ENCODE results near the gene CTAGE9. TPM values are rescaled to one million over a fixed set of nuclear protein-coding genes. Genes with fewer than 3 reads are reported as not detected.
"Not testable (repeated sequence)": the region's sequence is repeated elsewhere in the genome, so short reads cannot be mapped to it uniquely, and the experiment has no call there.

CTAGE9 gene
- total RNA-seq, 1 donor from 2014 or later = not detected

DNA sequence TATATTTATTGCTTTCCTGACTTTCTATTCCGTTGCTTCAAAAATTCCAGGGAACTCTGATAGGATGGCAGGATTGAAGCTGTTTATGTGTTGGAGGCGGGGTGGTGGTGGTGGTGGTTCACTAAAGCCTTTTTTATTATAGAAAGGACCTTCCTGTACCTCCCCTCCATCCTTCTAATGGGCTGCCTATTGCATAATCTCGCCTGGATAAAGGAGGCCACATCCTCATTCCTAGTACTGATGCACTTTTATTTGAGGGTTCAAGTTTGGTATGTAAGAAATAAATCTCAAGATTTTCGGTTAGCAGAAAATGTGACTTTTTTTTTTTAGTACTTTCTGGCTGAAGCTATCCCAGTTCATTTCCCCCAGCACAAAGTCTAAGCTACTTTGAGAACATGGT is 18.7 kb upstream of the CTAGE9 start:
- Histone ChIP-seq H3K9me3 (ENCODE audit: control insufficient read depth in 3 of 3, low read length in 3 of 3) (no peaks in the 10 kb centered on the region), H3K9ac (ENCODE audit: low read depth in 1 of 3, low read length in 3 of 3) (no peak overlapping the region), H3K4me3 (ENCODE audit: low read length in 3 of 3) (no peak overlapping the region), H3K27me3 (ENCODE audit: control insufficient read depth in 3 of 3, insufficient read depth in 3 of 3, low read length in 3 of 3) (no peaks in the 10 kb centered on the region), H3K27ac (ENCODE audit: low read depth, low read length) (no peak overlapping the region), H3K36me3 (ENCODE audit: control insufficient read depth in 3 of 3, insufficient read depth in 3 of 3, low read length in 3 of 3) (no peaks in the 10 kb centered on the region), H3K4me1 (ENCODE audit: control insufficient read depth in 3 of 3, insufficient read depth in 3 of 3, low read length in 3 of 3) (no peaks in the 10 kb centered on the region)

DNA sequence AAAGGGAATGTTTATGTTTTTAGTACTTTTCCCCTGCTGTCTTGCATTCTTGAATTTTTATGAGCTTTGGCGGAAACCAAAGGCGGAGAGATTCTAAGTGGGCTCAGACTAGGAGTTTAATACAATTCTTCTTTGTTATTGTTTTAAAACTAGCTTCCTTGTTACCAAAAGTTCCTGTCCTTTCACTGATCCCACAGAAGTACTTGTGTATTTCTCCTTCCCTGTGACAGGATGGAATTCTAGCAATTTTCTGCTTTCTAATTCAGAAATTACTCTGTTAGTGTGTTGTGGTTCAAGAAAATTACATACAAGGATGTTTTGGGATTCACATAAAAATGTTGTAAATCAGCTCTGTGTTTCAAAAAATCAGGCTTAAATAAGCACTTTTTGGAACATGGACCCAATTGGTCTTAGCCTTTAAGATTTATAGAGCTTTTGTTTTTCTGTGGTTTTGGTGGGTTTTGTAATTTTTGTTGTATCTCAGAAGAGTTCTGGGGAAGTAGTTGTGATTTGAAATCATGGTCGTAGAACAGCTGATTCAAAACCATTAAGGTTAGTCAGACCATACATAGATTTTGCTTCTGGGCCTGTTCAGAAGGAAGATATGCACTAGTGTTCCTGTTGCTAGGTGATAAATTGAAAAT is 17.6 kb upstream of the CTAGE9 start:
- Histone ChIP-seq H3K36me3 (ENCODE audit: control insufficient read depth in 3 of 3, insufficient read depth in 3 of 3, low read length in 3 of 3) (no peaks in the 10 kb centered on the region), H3K9me3 (ENCODE audit: control insufficient read depth in 3 of 3, low read length in 3 of 3) (no peaks in the 10 kb centered on the region), H3K4me3 (ENCODE audit: low read length in 3 of 3) (no peak overlapping the region), H3K4me1 (ENCODE audit: control insufficient read depth in 3 of 3, insufficient read depth in 3 of 3, low read length in 3 of 3) (no peaks in the 10 kb centered on the region), H3K9ac (ENCODE audit: low read depth in 1 of 3, low read length in 3 of 3) (no peak overlapping the region), H3K27ac (ENCODE audit: low read depth, low read length) (no peak overlapping the region), H3K27me3 (ENCODE audit: control insufficient read depth in 3 of 3, insufficient read depth in 3 of 3, low read length in 3 of 3) (no peaks in the 10 kb centered on the region)

GRCh38 chr6:131727868-131728267 is 17.1 kb upstream of the CTAGE9 start:
- no peak overlapping the region for H3K27ac ChIP-seq (ENCODE audit: low read depth, low read length)
- H3K4me1 ChIP-seq (ENCODE audit: control insufficient read depth in 3 of 3, insufficient read depth in 3 of 3, low read length in 3 of 3) = no peaks in the 10 kb centered on the region
- no peaks in the 10 kb centered on the region for H3K9me3 ChIP-seq (ENCODE audit: control insufficient read depth in 3 of 3, low read length in 3 of 3)
- H3K36me3 ChIP-seq (ENCODE audit: control insufficient read depth in 3 of 3, insufficient read depth in 3 of 3, low read length in 3 of 3) = no peaks in the 10 kb centered on the region
- H3K4me3 ChIP-seq (ENCODE audit: low read length in 3 of 3) = no peak overlapping the region
- no peak overlapping the region for H3K9ac ChIP-seq (ENCODE audit: low read depth in 1 of 3, low read length in 3 of 3)
- no peaks in the 10 kb centered on the region for H3K27me3 ChIP-seq (ENCODE audit: control insufficient read depth in 3 of 3, insufficient read depth in 3 of 3, low read length in 3 of 3)

- no peak overlapping the region for H3K27ac ChIP-seq (ENCODE audit: low read depth, low read length)
- no peaks in the 10 kb centered on the region for H3K4me1 ChIP-seq (ENCODE audit: control insufficient read depth in 3 of 3, insufficient read depth in 3 of 3, low read length in 3 of 3)
- H3K36me3 ChIP-seq (ENCODE audit: control insufficient read depth in 3 of 3, insufficient read depth in 3 of 3, low read length in 3 of 3) = no peaks in the 10 kb centered on the region
- H3K27me3 ChIP-seq (ENCODE audit: control insufficient read depth in 3 of 3, insufficient read depth in 3 of 3, low read length in 3 of 3) = no peaks in the 10 kb centered on the region
- no peak overlapping the region for H3K9ac ChIP-seq (ENCODE audit: low read depth in 1 of 3, low read length in 3 of 3)
- no peaks in the 10 kb centered on the region for H3K9me3 ChIP-seq (ENCODE audit: control insufficient read depth in 3 of 3, low read length in 3 of 3)
- no peak overlapping the region for H3K4me3 ChIP-seq (ENCODE audit: low read length in 3 of 3)
Measured at GRCh38 chr6:131727467-131727866, 16.6 kb upstream of the CTAGE9 start.

DNA sequence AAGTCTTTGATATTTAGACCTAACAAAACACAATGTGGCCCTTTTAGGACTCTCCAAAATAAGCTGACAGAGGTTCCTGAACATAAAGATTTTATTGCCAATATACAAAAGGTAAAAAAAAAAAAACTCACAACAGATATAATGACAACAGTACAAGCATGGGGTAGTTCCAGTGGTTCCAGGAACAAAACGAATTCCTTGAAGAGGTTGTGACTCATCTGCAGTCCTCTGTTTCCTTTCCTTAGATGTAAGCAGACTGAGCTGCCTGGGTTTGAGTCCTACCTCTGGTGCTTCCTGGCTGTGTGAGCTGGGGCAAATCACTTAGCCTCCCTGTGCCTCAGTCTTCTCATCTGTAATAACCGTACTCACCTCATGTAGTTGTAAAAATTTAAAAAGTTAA is 13.3 kb upstream of the CTAGE9 start:
- no peak overlapping the region for H3K27ac ChIP-seq (ENCODE audit: low read depth, low read length)
- H3K9ac ChIP-seq (ENCODE audit: low read depth in 1 of 3, low read length in 3 of 3) = no peak overlapping the region
- no peaks in the 10 kb centered on the region for H3K36me3 ChIP-seq (ENCODE audit: control insufficient read depth in 3 of 3, insufficient read depth in 3 of 3, low read length in 3 of 3)
- H3K27me3 ChIP-seq (ENCODE audit: control insufficient read depth in 3 of 3, insufficient read depth in 3 of 3, low read length in 3 of 3) = no peaks in the 10 kb centered on the region
- H3K4me3 ChIP-seq (ENCODE audit: low read length in 3 of 3) = no peak overlapping the region
- H3K9me3 ChIP-seq (ENCODE audit: control insufficient read depth in 3 of 3, low read length in 3 of 3) = no peaks in the 10 kb centered on the region
- no peaks in the 10 kb centered on the region for H3K4me1 ChIP-seq (ENCODE audit: control insufficient read depth in 3 of 3, insufficient read depth in 3 of 3, low read length in 3 of 3)

DNA sequence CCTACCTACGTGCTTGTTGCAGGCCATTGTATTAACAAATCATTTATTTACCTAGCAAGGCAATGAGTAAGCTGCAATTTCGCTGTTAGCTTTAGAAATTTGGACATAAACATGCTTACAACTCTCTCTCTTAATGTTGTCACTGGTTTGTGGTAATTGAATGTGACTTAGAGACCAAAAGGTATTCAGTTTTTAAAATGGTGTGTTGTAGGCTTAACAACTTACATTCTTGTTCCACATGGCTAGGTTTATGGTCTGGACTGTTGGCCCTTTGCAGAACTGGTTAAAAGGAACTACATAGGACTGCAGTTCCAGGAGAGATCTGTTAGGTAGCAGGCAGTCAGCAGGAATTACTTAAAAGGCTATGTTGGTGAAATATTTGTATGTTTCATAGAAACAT is 10.3 kb upstream of the CTAGE9 start:
- H3K9me3 ChIP-seq (ENCODE audit: control insufficient read depth in 3 of 3, low read length in 3 of 3) = no peaks in the 10 kb centered on the region
- H3K36me3 ChIP-seq (ENCODE audit: control insufficient read depth in 3 of 3, insufficient read depth in 3 of 3, low read length in 3 of 3) = no peaks in the 10 kb centered on the region
- H3K9ac ChIP-seq (ENCODE audit: low read depth in 1 of 3, low read length in 3 of 3) = no peak overlapping the region
- no peak overlapping the region for H3K4me3 ChIP-seq (ENCODE audit: low read length in 3 of 3)
- H3K27ac ChIP-seq (ENCODE audit: low read depth, low read length) = no peak overlapping the region
- no peaks in the 10 kb centered on the region for H3K4me1 ChIP-seq (ENCODE audit: control insufficient read depth in 3 of 3, insufficient read depth in 3 of 3, low read length in 3 of 3)
- H3K27me3 ChIP-seq (ENCODE audit: control insufficient read depth in 3 of 3, insufficient read depth in 3 of 3, low read length in 3 of 3) = no peaks in the 10 kb centered on the region

DNA sequence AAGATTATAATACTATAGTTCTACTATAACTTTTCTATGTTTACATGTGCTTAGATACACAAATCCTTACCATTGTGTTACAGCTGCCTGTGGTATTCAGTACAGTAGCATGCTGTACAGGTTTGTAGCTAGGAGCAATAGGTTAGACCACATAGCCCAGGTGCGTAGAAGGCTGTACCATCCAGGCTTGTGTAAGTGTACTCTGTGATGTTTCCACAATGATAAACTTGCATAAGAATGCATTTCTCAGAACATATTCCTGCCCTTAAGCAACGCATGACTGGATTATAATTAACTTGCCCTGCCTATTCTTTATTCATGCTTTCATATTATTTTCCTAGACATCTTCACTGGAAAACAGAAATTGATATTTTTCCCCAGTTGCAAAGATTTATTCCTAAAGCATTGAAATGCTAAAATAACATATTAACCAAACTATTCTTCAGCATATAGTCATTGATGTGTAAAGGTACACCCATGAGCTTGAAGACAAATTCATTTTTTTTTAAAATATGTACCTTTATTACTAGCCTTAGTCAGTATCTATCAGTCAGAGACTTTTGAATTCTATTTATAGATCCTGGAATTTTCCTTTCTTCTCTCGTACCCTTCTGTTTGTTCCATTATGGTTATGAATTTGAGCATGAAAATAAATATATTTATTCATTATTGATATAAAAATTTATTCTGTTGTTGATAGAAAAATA is 7.2 kb upstream of the CTAGE9 start:
- Histone ChIP-seq H3K9ac (ENCODE audit: low read depth in 1 of 3, low read length in 3 of 3) (no peak overlapping the region), H3K27ac (ENCODE audit: low read depth, low read length) (no peak overlapping the region), H3K27me3 (ENCODE audit: control insufficient read depth in 3 of 3, insufficient read depth in 3 of 3, low read length in 3 of 3) (no peaks in the 10 kb centered on the region), H3K4me3 (ENCODE audit: low read length in 3 of 3) (no peak overlapping the region), H3K9me3 (ENCODE audit: control insufficient read depth in 3 of 3, low read length in 3 of 3) (no peaks in the 10 kb centered on the region), H3K36me3 (ENCODE audit: control insufficient read depth in 3 of 3, insufficient read depth in 3 of 3, low read length in 3 of 3) (no peaks in the 10 kb centered on the region), H3K4me1 (ENCODE audit: control insufficient read depth in 3 of 3, insufficient read depth in 3 of 3, low read length in 3 of 3) (no peaks in the 10 kb centered on the region)

- H3K27ac ChIP-seq (ENCODE audit: low read depth, low read length); H3K4me1 ChIP-seq (ENCODE audit: control insufficient read depth in 3 of 3, insufficient read depth in 3 of 3, low read length in 3 of 3); H3K9ac ChIP-seq (ENCODE audit: low read depth in 1 of 3, low read length in 3 of 3); H3K27me3 ChIP-seq (ENCODE audit: control insufficient read depth in 3 of 3, insufficient read depth in 3 of 3, low read length in 3 of 3); H3K36me3 ChIP-seq (ENCODE audit: control insufficient read depth in 3 of 3, insufficient read depth in 3 of 3, low read length in 3 of 3); H3K9me3 ChIP-seq (ENCODE audit: control insufficient read depth in 3 of 3, low read length in 3 of 3); H3K4me3 ChIP-seq (ENCODE audit: low read length in 3 of 3): not testable (repeated sequence)
Measured at GRCh38 chr6:131715567-131715966, 4.8 kb upstream of the CTAGE9 start.

- H3K4me3 ChIP-seq (ENCODE audit: low read length in 3 of 3); H3K9ac ChIP-seq (ENCODE audit: low read depth in 1 of 3, low read length in 3 of 3); H3K4me1 ChIP-seq (ENCODE audit: control insufficient read depth in 3 of 3, insufficient read depth in 3 of 3, low read length in 3 of 3); H3K36me3 ChIP-seq (ENCODE audit: control insufficient read depth in 3 of 3, insufficient read depth in 3 of 3, low read length in 3 of 3); H3K9me3 ChIP-seq (ENCODE audit: control insufficient read depth in 3 of 3, low read length in 3 of 3); H3K27ac ChIP-seq (ENCODE audit: low read depth, low read length); H3K27me3 ChIP-seq (ENCODE audit: control insufficient read depth in 3 of 3, insufficient read depth in 3 of 3, low read length in 3 of 3): not testable (repeated sequence)
Measured at GRCh38 chr6:131703905-131704304, 6.9 kb downstream of the CTAGE9 start.

DNA sequence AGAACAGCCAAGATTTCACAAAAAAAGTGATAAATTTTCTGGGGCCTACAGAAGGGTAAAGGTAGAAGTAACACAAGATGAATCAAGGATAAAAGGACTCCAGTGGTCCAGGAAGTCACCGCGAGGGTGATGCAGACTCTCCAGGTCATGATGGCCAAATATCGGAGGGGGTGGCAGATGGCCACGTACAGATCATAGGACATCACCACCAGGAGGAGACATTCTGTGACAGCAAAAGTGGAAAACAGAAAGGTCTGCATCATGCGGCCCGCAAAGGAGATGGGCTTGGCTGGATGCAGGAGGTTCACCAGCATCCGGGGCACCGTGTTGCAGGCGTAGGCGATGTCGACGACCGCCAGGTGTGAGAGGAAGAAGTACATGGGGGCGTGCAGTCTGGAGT is 10.0 kb downstream of the CTAGE9 start:
- H3K27me3 ChIP-seq (ENCODE audit: control insufficient read depth in 3 of 3, insufficient read depth in 3 of 3, low read length in 3 of 3); H3K9ac ChIP-seq (ENCODE audit: low read depth in 1 of 3, low read length in 3 of 3); H3K4me3 ChIP-seq (ENCODE audit: low read length in 3 of 3); H3K9me3 ChIP-seq (ENCODE audit: control insufficient read depth in 3 of 3, low read length in 3 of 3); H3K4me1 ChIP-seq (ENCODE audit: control insufficient read depth in 3 of 3, insufficient read depth in 3 of 3, low read length in 3 of 3); H3K27ac ChIP-seq (ENCODE audit: low read depth, low read length); H3K36me3 ChIP-seq (ENCODE audit: control insufficient read depth in 3 of 3, insufficient read depth in 3 of 3, low read length in 3 of 3): not testable (repeated sequence)

Measured in skeletal muscle tissue (tissue), 4 donors.